NCI-H146 (cell line): ENCODE data around the gene CFTR.
A peak's percentile ranks its signal among the peaks of the same experiment; 100 is the strongest.
"Not testable (repeated sequence)": the region's sequence is repeated elsewhere in the genome, so short reads cannot be mapped to it uniquely, and the experiment has no call there.

Experiments used
- DNase-seq: peaks from one replicate; lab custom pipeline; 2025; lab: John Stamatoyannopoulos, UW

The CFTR gene

GRCh38 chr7:117689406-117689805 lies 209.6 kb downstream of the CFTR start:
- DNase-seq: no peak

- no peak for DNase-seq
Measured at GRCh38 chr7:117690147-117690546, 210.3 kb downstream of the CFTR start.

- DNase-seq: no peak
Measured at GRCh38 chr7:117692338-117692737, 212.5 kb downstream of the CFTR start.

GRCh38 chr7:117698018-117698417 lies 218.2 kb downstream of the CFTR start:
- no peak for DNase-seq

- DNase-seq: no peak
Measured at GRCh38 chr7:117704063-117704462, 224.2 kb downstream of the CFTR start.

- DNase-seq: no peak
Measured at GRCh38 chr7:117705630-117706029, 225.8 kb downstream of the CFTR start.

- no peak for DNase-seq
Measured at GRCh38 chr7:117706210-117706609, 226.4 kb downstream of the CFTR start.

GRCh38 chr7:117707080-117707479 lies 227.3 kb downstream of the CFTR start:
- DNase-seq: no peak

GRCh38 chr7:117708173-117708572 lies 228.3 kb downstream of the CFTR start:
- DNase-seq: not testable (repeated sequence)

GRCh38 chr7:117711556-117711955 lies 231.7 kb downstream of the CFTR start:
- DNase-seq: no peak

GRCh38 chr7:117715784-117716445 lies 236.1 kb downstream of the CFTR start:
- DNase-seq: peak; percentile 13

- no peak for DNase-seq
Measured at GRCh38 chr7:117716707-117717299, 237.0 kb downstream of the CFTR start.

GRCh38 chr7:117717357-117717756 lies 237.5 kb downstream of the CFTR start:
- DNase-seq: no peak
